Measurements from ENCODE around the gene DNAJC7. TPM values are rescaled to one million over a fixed set of nuclear protein-coding genes. Genes with fewer than 3 reads are reported as not detected.

The DNAJC7 gene
- total and polyA plus RNA-seq, 4 donors, result 66.2 to 89.3 (median 83.0) TPM

- ATAC-seq (ENCODE audit: insufficient read depth, low FRiP score) (no peak), DNase-seq (no peak)
- Histone ChIP-seq H3K4me1 (ENCODE audit: control insufficient read depth in 5 of 5, insufficient read depth in 5 of 5, low read length in 5 of 5) (peaks cover 0 to 2% (median 0%) of the 10 kb centered on the region in 5 donors), H3K4me3 (no peak overlapping the region), H3K9ac (ENCODE audit: insufficient read depth in 1 of 2, low read length in 2 of 2) (no peak overlapping the region), H3K36me3 (ENCODE audit: control insufficient read depth in 4 of 4, insufficient read depth in 4 of 4, low read length in 4 of 4) (peaks cover 30 to 56% (median 43%) of the 10 kb centered on the region in 4 donors), H3K27me3 (ENCODE audit: control insufficient read depth in 3 of 3, insufficient read depth in 3 of 3, low read length in 2 of 3) (no peaks in the 10 kb centered on the region), H3K27ac (ENCODE audit: low read depth in 1 of 2, low read length in 1 of 2) (no peak overlapping the region), H3K9me3 (ENCODE audit: control insufficient read depth in 4 of 4, insufficient read depth in 3 of 4, low read length in 3 of 4) (no peaks in the 10 kb centered on the region)
- TF ChIP-seq, protein P1, sequence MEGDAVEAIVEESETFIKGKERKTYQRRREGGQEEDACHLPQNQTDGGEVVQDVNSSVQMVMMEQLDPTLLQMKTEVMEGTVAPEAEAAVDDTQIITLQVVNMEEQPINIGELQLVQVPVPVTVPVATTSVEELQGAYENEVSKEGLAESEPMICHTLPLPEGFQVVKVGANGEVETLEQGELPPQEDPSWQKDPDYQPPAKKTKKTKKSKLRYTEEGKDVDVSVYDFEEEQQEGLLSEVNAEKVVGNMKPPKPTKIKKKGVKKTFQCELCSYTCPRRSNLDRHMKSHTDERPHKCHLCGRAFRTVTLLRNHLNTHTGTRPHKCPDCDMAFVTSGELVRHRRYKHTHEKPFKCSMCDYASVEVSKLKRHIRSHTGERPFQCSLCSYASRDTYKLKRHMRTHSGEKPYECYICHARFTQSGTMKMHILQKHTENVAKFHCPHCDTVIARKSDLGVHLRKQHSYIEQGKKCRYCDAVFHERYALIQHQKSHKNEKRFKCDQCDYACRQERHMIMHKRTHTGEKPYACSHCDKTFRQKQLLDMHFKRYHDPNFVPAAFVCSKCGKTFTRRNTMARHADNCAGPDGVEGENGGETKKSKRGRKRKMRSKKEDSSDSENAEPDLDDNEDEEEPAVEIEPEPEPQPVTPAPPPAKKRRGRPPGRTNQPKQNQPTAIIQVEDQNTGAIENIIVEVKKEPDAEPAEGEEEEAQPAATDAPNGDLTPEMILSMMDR (IDR thresholded peaks at IDR 0.05; ENCODE audit: control extremely low read depth, extremely low read depth), result no peak
- WGBS, 2 donors, result 98 to 100% methylated on average over 1 of the region's 1 CpG
These were observed 30.6 kb downstream of the DNAJC7 start for GRCh38 chr17:41986634-41987033.

DNA sequence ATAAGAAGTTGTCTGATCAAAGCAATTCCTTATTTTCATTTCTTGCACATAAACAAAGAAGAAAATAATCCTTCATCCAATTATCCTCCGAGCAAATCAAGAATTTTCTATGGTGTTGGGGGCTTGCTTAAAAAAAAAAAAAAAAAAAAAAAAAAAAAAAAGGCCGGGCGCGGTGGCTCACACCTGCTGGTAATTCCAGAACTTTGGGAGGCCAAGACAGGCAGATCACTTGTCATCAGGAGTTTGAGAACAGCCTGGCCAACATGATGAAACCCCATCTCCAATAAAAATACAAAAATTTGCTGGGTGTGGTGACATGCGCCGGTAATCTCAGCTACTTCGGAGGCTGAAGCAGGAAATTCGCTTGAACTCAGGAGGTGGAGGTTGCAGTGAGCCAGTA is 31.3 kb downstream of the DNAJC7 start:
- 94 to 96% methylated on average over 8 of the region's 8 CpGs for WGBS, 2 donors
- no peaks in the 10 kb centered on the region for H3K27me3 ChIP-seq (ENCODE audit: control insufficient read depth in 3 of 3, insufficient read depth in 3 of 3, low read length in 2 of 3)
- TF ChIP-seq, protein P1 (IDR thresholded peaks at IDR 0.05; ENCODE audit: control extremely low read depth, extremely low read depth), result no peak
- no peak overlapping the region for H3K4me3 ChIP-seq
- DNase-seq (no peak), ATAC-seq (ENCODE audit: insufficient read depth, low FRiP score) (no peak)
- H3K9ac ChIP-seq (ENCODE audit: insufficient read depth in 1 of 2, low read length in 2 of 2), result no peak overlapping the region
- H3K4me1 ChIP-seq (ENCODE audit: control insufficient read depth in 5 of 5, insufficient read depth in 5 of 5, low read length in 5 of 5), result peaks cover 0 to 2% (median 0%) of the 10 kb centered on the region in 5 donors
- peaks cover 27 to 50% (median 45%) of the 10 kb centered on the region in 4 donors for H3K36me3 ChIP-seq (ENCODE audit: control insufficient read depth in 4 of 4, insufficient read depth in 4 of 4, low read length in 4 of 4)
- no peaks in the 10 kb centered on the region for H3K9me3 ChIP-seq (ENCODE audit: control insufficient read depth in 4 of 4, insufficient read depth in 3 of 4, low read length in 3 of 4)
- no peak overlapping the region for H3K27ac ChIP-seq (ENCODE audit: low read depth in 1 of 2, low read length in 1 of 2)

- DNase-seq (no peak), ATAC-seq (ENCODE audit: insufficient read depth, low FRiP score) (no peak)
- Histone ChIP-seq H3K4me1 (ENCODE audit: control insufficient read depth in 5 of 5, insufficient read depth in 5 of 5, low read length in 5 of 5) (peaks cover 0 to 2% (median 0%) of the 10 kb centered on the region in 5 donors), H3K9ac (ENCODE audit: insufficient read depth in 1 of 2, low read length in 2 of 2) (no peak overlapping the region), H3K36me3 (ENCODE audit: control insufficient read depth in 4 of 4, insufficient read depth in 4 of 4, low read length in 4 of 4) (peaks cover 30 to 55% (median 42%) of the 10 kb centered on the region in 4 donors), H3K27ac (ENCODE audit: low read depth in 1 of 2, low read length in 1 of 2) (no peak overlapping the region), H3K9me3 (ENCODE audit: control insufficient read depth in 4 of 4, insufficient read depth in 3 of 4, low read length in 3 of 4) (no peaks in the 10 kb centered on the region), H3K27me3 (ENCODE audit: control insufficient read depth in 3 of 3, insufficient read depth in 3 of 3, low read length in 2 of 3) (no peaks in the 10 kb centered on the region), H3K4me3 (no peak overlapping the region)
- TF ChIP-seq, protein P1 (IDR thresholded peaks at IDR 0.05; ENCODE audit: control extremely low read depth, extremely low read depth), result no peak
- 94 to 96% methylated on average over 8 of the region's 8 CpGs for whole genome bisulfite sequencing, 2 donors
These were observed 32.8 kb downstream of the DNAJC7 start for GRCh38 chr17:41984454-41984853.

All from lung (tissue), 12 donors.